OCI-LY1 (cell line): Measurements from ENCODE around the gene LANCL3.
"Not testable (repeated sequence)": the region's sequence is repeated elsewhere in the genome, so short reads cannot be mapped to it uniquely, and the experiment has no call there.

Experiments
- H2AFZ ChIP-seq: fragments of 200-600 bp; sonication (generic), shearing (Covaris generic); 2 replicates; pipeline ENCODE4 v1.6.0; 2014; ENCODE audit warnings: antibody characterized with exemption, mild to moderate bottlenecking, low read length
- H3F3A ChIP-seq: fragments of 200-600 bp; sonication (generic), shearing (Covaris generic); 2 replicates; pipeline ENCODE4 v1.6.0; 2014; ENCODE audit warnings: mild to moderate bottlenecking, antibody characterized with exemption, low read length, moderate library complexity; ENCODE audit not compliant: insufficient read depth
- H3K27ac ChIP-seq: fragments of 200-600 bp; sonication (generic); 2 replicates; pipeline ENCODE4 v1.5.1; 2014; ENCODE audit warnings: low read length, mixed run types, mild to moderate bottlenecking, low read depth; ENCODE audit not compliant: poor library complexity, severe bottlenecking
- H3K27me3 ChIP-seq: fragments of 200-600 bp; sonication (generic); 2 replicates; pipeline ENCODE4 v1.6.0; 2014; ENCODE audit warnings: antibody characterized with exemption, mild to moderate bottlenecking, low read length, moderate library complexity; ENCODE audit not compliant: insufficient read depth
- H3K36me3 ChIP-seq: fragments of 200-600 bp; sonication (generic); 2 replicates; pipeline ENCODE4 v1.6.1; 2014; ENCODE audit warnings: mild to moderate bottlenecking, antibody characterized with exemption, low read length, moderate library complexity, mixed read lengths; ENCODE audit not compliant: insufficient read depth
- H3K4me1 ChIP-seq: fragments of 200-600 bp; sonication (generic); 2 replicates; pipeline ENCODE4 v1.5.1; 2014; ENCODE audit warnings: mild to moderate bottlenecking, low read length, moderate library complexity; ENCODE audit not compliant: insufficient read depth, severe bottlenecking
- H3K4me2 ChIP-seq: fragments of 200-600 bp; sonication (generic), shearing (Covaris generic); 2 replicates; pipeline ENCODE4 v1.6.1; 2014; ENCODE audit warnings: low read length
- H3K4me3 ChIP-seq: fragments of 200-600 bp; sonication (generic); 2 replicates; pipeline ENCODE4 v1.5.1; 2014; ENCODE audit warnings: low read length, low read depth, mild to moderate bottlenecking, mixed read lengths; ENCODE audit not compliant: poor library complexity, severe bottlenecking
- H3K79me2 ChIP-seq: fragments of 200-600 bp; shearing (Covaris generic); 2 replicates; pipeline ENCODE4 v1.6.1; 2016; ENCODE audit warnings: mixed run types, low read length, mixed read lengths; ENCODE audit not compliant: insufficient read depth
- H3K9ac ChIP-seq: fragments of 200-600 bp; sonication (generic), shearing (Covaris generic); 2 replicates; pipeline ENCODE4 v1.6.1; 2014; ENCODE audit warnings: mild to moderate bottlenecking, low read length, mixed read lengths
- H3K9me2 ChIP-seq: fragments of 200-600 bp; sonication (generic), shearing (Covaris generic); 2 replicates; pipeline ENCODE4 v1.6.1; 2014; ENCODE audit warnings: low read depth, mild to moderate bottlenecking, low read length, mixed read lengths
- H3K9me3 ChIP-seq: fragments of 200-600 bp; shearing (Covaris generic); 2 replicates; pipeline ENCODE4 v1.6.1; 2014; ENCODE audit warnings: low read length, mixed read lengths
- H4K20me1 ChIP-seq: fragments of 200-600 bp; sonication (generic), shearing (Covaris generic); 2 replicates; pipeline ENCODE4 v1.6.0; 2016; ENCODE audit warnings: mild to moderate bottlenecking, low read length; ENCODE audit not compliant: insufficient read depth
- CTCF ChIP-seq: fragments of 200-600 bp; sonication (generic), shearing (Covaris generic); IDR thresholded peaks from 2 replicates; pipeline ENCODE4 v1.5.1; 2017; ENCODE audit warnings: mild to moderate bottlenecking, antibody characterized with exemption, low read length, moderate library complexity, mixed read lengths
- EZH2 ChIP-seq: fragments of 200-600 bp; sonication (generic), shearing (Covaris generic); IDR thresholded peaks from 2 replicates; pipeline ENCODE4 v1.8.0; 2017; ENCODE audit warnings: borderline replicate concordance, mixed run types, mild to moderate bottlenecking, antibody characterized with exemption, low read length, moderate library complexity, mixed read lengths

Gene LANCL3

GRCh38 chrX:37578045-37578444 is 6.6 kb downstream of the LANCL3 start:
- Histone ChIP-seq H2AFZ (no peak overlapping the region), H3K9me2 (no peaks in the 10 kb centered on the region), H3K79me2 (no peaks in the 10 kb centered on the region), H3K4me1 (no peaks in the 10 kb centered on the region), H3K27me3 (no peaks in the 10 kb centered on the region), H3K27ac (no peak overlapping the region), H3K9me3 (no peaks in the 10 kb centered on the region), H3K4me2 (no peak overlapping the region), H3F3A (no peaks in the 10 kb centered on the region), H3K9ac (no peak overlapping the region), H4K20me1 (no peaks in the 10 kb centered on the region), H3K4me3 (no peak overlapping the region), H3K36me3 (no peaks in the 10 kb centered on the region)
- no peak for TF ChIP-seq CTCF

- Histone ChIP-seq H3K4me1 (no peaks in the 10 kb centered on the region), H2AFZ (no peak overlapping the region), H3K36me3 (no peaks in the 10 kb centered on the region), H3K4me2 (no peak overlapping the region), H3K27ac (no peak overlapping the region), H3K9me2 (no peaks in the 10 kb centered on the region), H3K9ac (no peak overlapping the region), H3F3A (no peaks in the 10 kb centered on the region), H3K9me3 (no peaks in the 10 kb centered on the region), H4K20me1 (no peaks in the 10 kb centered on the region), H3K79me2 (no peaks in the 10 kb centered on the region), H3K27me3 (no peaks in the 10 kb centered on the region), H3K4me3 (no peak overlapping the region)
- TF ChIP-seq EZH2, result no peak
- no peak for TF ChIP-seq CTCF
These were observed 8.6 kb downstream of the LANCL3 start for GRCh38 chrX:37580080-37580479.

- H3K9me2 ChIP-seq, H2AFZ ChIP-seq, H3K4me1 ChIP-seq, H3K4me2 ChIP-seq, H3F3A ChIP-seq, H3K79me2 ChIP-seq, H3K27ac ChIP-seq, H3K9ac ChIP-seq, H3K9me3 ChIP-seq, H3K36me3 ChIP-seq, H3K27me3 ChIP-seq, H4K20me1 ChIP-seq, H3K4me3 ChIP-seq: not testable (repeated sequence)
These were observed 15.9 kb downstream of the LANCL3 start for GRCh38 chrX:37587337-37587736.

- Histone ChIP-seq H3K9ac (no peak overlapping the region), H3K79me2 (no peaks in the 10 kb centered on the region), H3K36me3 (no peaks in the 10 kb centered on the region), H3K4me2 (no peak overlapping the region), H3K4me3 (no peak overlapping the region), H2AFZ (no peak overlapping the region), H3K9me3 (no peaks in the 10 kb centered on the region), H3F3A (no peaks in the 10 kb centered on the region), H3K9me2 (no peaks in the 10 kb centered on the region), H3K4me1 (no peaks in the 10 kb centered on the region), H3K27ac (no peak overlapping the region), H4K20me1 (no peaks in the 10 kb centered on the region), H3K27me3 (no peaks in the 10 kb centered on the region)
- TF ChIP-seq CTCF, result no peak
- TF ChIP-seq EZH2, result no peak
These were observed 18.6 kb downstream of the LANCL3 start for GRCh38 chrX:37590047-37590446.
